GM12872 (cell line): ENCODE data around the gene PPP2CA.

ENCODE experiments used
- CTCF ChIP-seq: IDR thresholded peaks from 3 replicates; pipeline ENCODE4 v1.5.1; 2011; ENCODE audit warnings: low read depth, mild to moderate bottlenecking, low read length, moderate library complexity; ENCODE audit not compliant: insufficient read depth

Gene PPP2CA

GRCh38 chr5:134236318-134236717, 10.4 kb upstream of the PPP2CA start:
- TF ChIP-seq CTCF = no peak

GRCh38 chr5:134228624-134229023, 2.8 kb upstream of the PPP2CA start:
- no peak for TF ChIP-seq CTCF

DNA sequence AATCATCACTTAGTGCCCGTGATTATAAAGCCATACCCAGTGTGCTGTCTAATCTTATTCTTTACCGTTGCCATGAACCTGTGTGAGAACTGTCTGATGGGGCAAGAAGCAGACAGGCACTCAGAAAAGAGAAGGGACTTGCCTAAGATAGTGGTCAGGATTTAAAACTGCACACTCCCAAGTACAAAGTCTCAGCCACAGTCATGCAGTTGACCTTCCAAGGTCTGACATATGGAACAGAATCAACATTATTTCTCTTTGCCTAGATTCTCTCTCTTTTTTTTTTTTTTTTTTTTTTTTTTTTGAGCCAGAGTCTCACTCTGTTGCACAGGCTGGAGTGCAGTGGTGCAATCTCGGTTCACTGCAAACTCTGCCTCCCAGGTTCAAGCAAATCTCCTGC, 1.9 kb upstream of the PPP2CA start:
- TF ChIP-seq CTCF = no peak

DNA sequence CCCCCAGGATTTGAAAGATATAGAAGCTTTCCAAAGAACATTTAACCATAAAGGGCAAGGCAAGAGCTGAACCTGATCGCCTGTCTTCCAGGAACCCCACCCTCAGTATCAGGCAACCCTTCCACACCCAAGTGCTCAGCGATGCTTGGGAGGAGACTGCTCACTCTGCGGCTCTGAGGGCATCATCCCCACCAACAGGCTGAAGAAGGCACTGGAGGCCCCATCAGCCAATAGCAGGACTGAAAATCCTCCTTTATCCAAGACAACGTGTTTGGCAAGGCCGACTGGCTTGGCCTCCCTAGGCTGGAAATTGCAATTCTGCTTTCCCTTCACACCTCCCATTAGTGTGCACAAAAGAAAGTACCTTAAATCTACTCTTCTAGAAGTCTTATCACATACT, 1.4 kb upstream of the PPP2CA start:
- TF ChIP-seq CTCF = no peak

DNA sequence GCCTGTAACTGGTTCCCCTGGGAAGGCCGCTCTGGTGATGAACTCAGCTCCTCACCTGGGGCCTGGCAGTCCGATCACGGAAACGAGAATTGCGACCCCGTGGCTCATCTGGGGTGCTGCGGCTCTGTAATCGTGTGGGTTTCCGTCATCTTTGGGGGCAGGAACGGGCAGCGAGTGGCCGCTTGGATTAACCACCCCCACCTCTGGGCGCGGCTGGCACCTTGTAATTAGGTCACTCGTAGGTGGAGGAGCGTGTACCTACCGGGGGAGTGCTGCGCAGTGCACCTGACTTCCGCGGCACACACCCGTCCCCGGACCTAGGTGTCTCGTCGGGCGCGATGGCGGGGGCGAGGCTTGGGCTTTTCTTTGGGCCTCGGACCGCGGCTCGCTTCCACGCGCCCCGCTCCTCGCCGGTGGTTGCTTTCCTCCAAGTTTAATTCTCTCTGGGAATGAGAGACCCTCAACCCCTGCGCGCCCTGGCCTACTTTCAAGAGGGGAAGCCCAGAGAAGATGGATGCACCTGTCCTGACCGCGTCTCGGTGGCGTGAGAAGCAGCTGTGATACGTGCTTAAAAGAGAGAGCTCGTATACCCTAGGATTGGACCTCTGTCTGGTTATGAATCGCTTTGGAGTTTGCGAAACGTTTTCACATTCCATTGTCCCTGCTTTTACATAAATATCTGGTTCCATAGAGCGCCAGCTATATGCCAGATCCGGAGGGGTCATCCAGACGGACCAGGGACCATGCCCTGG, 744 bp upstream of the PPP2CA start:
- no peak for TF ChIP-seq CTCF

DNA sequence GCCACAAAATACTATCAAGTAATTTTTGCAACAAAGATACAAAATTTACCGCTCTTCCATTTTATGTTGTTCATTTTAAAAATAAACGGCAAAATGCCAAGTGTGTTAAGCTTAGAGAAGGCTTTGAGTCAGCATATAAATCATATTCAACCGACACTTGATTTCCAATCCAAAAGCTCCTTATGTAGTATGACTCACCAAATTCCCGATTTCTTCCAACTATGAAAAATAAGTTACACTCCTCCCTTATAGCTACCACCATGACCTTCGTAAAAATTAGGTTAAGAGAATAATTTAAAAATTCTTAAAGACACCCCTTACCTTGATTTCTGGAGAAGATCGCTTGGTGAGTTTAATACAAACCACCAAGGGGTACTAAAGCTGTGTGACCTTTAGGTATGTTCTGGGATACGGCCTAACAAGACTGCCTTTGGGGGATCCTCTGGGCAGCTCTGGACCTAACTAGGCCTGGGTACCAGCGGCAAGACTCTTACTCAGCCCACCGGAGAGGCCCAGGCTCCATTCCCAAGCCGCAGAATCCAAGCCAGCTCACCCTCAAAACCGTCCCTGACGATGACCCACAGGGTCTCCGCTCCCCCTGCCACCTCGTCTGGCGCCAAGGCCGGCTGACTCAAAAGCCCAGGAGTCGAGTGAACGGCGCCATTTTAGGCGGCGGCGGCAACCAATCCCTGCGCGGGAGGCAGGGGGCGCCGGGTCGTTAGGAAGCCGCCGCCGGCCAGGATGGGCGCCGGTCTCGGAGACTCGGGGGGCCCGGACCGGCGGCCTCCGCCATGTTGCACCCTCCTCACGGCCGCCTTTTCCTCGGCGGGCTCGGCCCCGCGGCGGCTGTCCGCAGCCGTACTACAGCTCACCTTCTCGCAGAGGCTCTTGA, 739 bp downstream of the PPP2CA start:
- TF ChIP-seq CTCF = no peak

GRCh38 chr5:134223406-134224248, 2.2 kb downstream of the PPP2CA start:
- no peak for TF ChIP-seq CTCF
